T-cell (primary cell): ENCODE results near the gene VILL. TPM values are rescaled to one million over a fixed set of nuclear protein-coding genes. Genes with fewer than 3 reads are reported as not detected.

ENCODE experiments used
- ATAC-seq, 4 experiments: fragments of 200-7000 bp in 3 of 4; fragments of 150-1000 bp in 1 of 4; cut with Tn5 transposase; replicated peaks in 1 of 4; 1 replicate in 3 of 4; 2 replicates in 1 of 4; pipeline ENCODE4 v1.10.0; 2021; ENCODE audit warnings: moderate library complexity in 3 of 4, mild to moderate bottlenecking in 2 of 4, moderate number of reproducible peaks in 1 of 4
- CTCF ChIA-PET, 2 donors: fragments of 300-600 bp; sonication (Branson Sonifier 250); formaldehyde crosslinking; loops; one replicate each; lab custom pipeline; 2022; ENCODE audit warnings: antibody characterized with exemption in 2 of 2; lab: Charles Lee
- POLR2A ChIA-PET, 2 donors: fragments of 300-600 bp; sonication (Branson Sonifier 250); formaldehyde crosslinking; loops; one replicate each; lab custom pipeline; 2022; ENCODE audit warnings: antibody characterized with exemption in 2 of 2; lab: Charles Lee
- DNase-seq, 35 experiments: peaks; one replicate each; pipeline versions ENCODE4 v3.0.0 to v3.0.0-alpha.2; 2013 to 2023
- H3K27ac ChIP-seq: one replicate; pipeline ENCODE4 v1.5.1; 2013; ENCODE audit warnings: low read length
- H3K27me3 ChIP-seq, 2 experiments: replicated peaks in 1 of 2; 1 replicate in 1 of 2; 2 replicates in 1 of 2; pipeline versions ENCODE4 v1.6.1 to v1.7.0; 2013; ENCODE audit warnings: low read length in 1 of 2, mixed read lengths in 1 of 2; ENCODE audit not compliant: control insufficient read depth in 2 of 2, insufficient read depth in 2 of 2; ENCODE audit errors: extremely low read depth in 1 of 2
- H3K36me3 ChIP-seq, 2 donors: 1 replicate in 1 of 2; 2 replicates in 1 of 2; pipeline versions ENCODE4 v1.6.1 to v1.7.0; 2013; ENCODE audit warnings: low read length in 1 of 2; ENCODE audit not compliant: control insufficient read depth in 2 of 2, insufficient read depth in 1 of 2; ENCODE audit errors: extremely low read depth in 1 of 2
- H3K4me1 ChIP-seq, 2 experiments: 1 replicate in 1 of 2; 2 replicates in 1 of 2; pipeline versions ENCODE4 v1.6.1 to v1.7.0; 2013; ENCODE audit warnings: low read length in 2 of 2, mixed read lengths in 1 of 2; ENCODE audit not compliant: insufficient read depth in 2 of 2, control insufficient read depth in 1 of 2; ENCODE audit errors: extremely low read depth in 1 of 2
- H3K4me3 ChIP-seq, 2 donors: 1 replicate in 1 of 2; 2 replicates in 1 of 2; pipeline versions ENCODE4 v1.5.1 to v1.7.0; 2013; ENCODE audit warnings: mild to moderate bottlenecking in 2 of 2, low read length in 1 of 2, moderate library complexity in 1 of 2; ENCODE audit not compliant: control insufficient read depth in 1 of 2; ENCODE audit errors: extremely low read depth in 1 of 2
- H3K9me3 ChIP-seq: 2 replicates; pipeline ENCODE4 v1.7.0; 2013
- H3K27ac Mint-ChIP-seq, 2 donors: one replicate each; pipeline ENCODE4 v1.8.0; 2020 to 2021; ENCODE audit warnings: mild to moderate bottlenecking in 2 of 2, mixed read lengths in 2 of 2
- H3K27me3 Mint-ChIP-seq, 2 donors: one replicate each; pipeline ENCODE4 v1.8.0; 2021 to 2022; ENCODE audit warnings: mixed read lengths in 2 of 2
- H3K36me3 Mint-ChIP-seq: one replicate; pipeline ENCODE4 v1.8.0; 2021; ENCODE audit warnings: mixed read lengths
- H3K4me1 Mint-ChIP-seq, 3 donors: one replicate each; pipeline ENCODE4 v1.8.0; 2020 to 2022; ENCODE audit warnings: mixed read lengths in 3 of 3, mild to moderate bottlenecking in 1 of 3
- H3K4me3 Mint-ChIP-seq, 3 donors: one replicate each; pipeline ENCODE4 v1.8.0; 2020 to 2022; ENCODE audit warnings: mild to moderate bottlenecking in 3 of 3, mixed read lengths in 3 of 3, moderate library complexity in 3 of 3
- H3K9me3 Mint-ChIP-seq, 3 donors: one replicate each; pipeline ENCODE4 v1.8.0; 2020 to 2022; ENCODE audit warnings: mixed read lengths in 3 of 3
- WGBS: methylation state at CpG from one replicate; pipeline ENCODE4 v1.1.5; 2013; ENCODE audit warnings: missing lambda C conversion rate; ENCODE audit not compliant: insufficient coverage; 5-methylcytosine and 5-hydroxymethylcytosine counted together
- total RNA-seq, 35 experiments: library from RNA in 6 of 35; stranded (reverse) in 6 of 35; fragments of 120-200 nt in 1 of 35; gene quantifications; one replicate each; pipeline versions ENCODE4 v1.2.1 to v1.2.4 and lab custom pipeline; 2013 to 2026

The VILL gene
- total RNA-seq, 5 donors from 2014 or later (not counting 1 experiment from before 2014, with no cell fraction given), result 26.6 to 44.6 (median 42.1) TPM

DNA sequence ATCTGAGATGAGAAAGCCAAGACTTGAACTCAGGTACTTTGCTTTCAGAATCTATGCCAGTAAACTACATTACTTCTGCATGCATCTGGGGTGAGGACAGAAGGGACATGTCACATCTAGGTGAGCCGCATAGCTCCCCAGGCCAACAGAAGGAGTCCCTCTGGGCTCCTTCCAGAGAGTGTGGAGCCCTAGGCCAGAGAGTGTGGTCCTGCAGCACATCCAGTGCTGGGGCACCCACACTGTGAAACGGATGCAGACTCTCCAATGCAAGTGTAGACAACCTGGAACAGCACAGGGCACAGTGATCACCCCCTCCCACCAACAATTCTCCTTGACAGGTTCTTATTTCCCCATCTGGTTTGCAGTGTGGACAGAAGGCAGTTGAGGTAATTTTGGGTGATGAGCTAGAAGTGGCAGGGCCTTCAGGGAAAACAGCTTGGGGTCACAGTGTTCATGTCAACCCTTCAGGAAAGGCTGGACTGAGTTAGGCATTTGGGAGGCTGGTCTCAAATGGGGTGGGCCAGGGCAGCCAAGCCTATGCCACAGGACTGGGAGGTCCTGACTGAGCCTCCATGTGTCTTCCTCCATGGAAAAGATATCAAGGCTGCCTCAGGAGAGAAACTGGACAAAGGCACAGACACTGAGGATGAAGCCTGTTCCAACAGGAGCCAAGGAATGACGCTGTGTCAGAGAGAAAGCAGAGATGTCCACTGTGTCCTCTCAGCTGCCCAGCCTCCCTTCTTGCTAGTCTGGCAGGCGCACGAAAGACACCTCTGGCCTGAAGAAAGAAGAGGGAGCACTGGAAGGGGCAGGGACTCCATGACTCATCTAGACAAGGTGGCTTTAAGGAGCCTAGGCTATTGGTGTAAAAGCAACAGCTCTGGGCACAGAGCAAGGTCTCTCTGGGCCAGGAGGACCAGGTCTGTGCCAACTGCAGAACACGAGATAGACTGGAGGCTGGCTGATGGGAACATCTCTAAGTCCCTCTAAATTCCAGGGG, 37.2 kb downstream of the VILL start:
- Histone ChIP-seq H3K4me1 (peaks cover 6 to 59% of the 10 kb centered on the region in 2 experiments), H3K9me3 (no peaks in the 10 kb centered on the region), H3K27me3 (peaks cover 0 to 24% of the 10 kb centered on the region in 2 experiments), H3K36me3 (no peaks in the 10 kb centered on the region), H3K4me3 (no peak overlapping the region), H3K27ac (no peak overlapping the region)
- ChIA-PET CTCF (interaction anchor here (0.6 to 0.7 kb wide), 2 partner anchors 11 to 53 kb away, joined by 3 read pairs; partner anchors contain the start of gene DLEC1 (in 1 of the 2)), POLR2A (interaction anchor here in 1 of 2 donors (0.7 kb wide), 1 partner anchor 422 kb away, joined by 4 read pairs; no protein-coding TSS in a partner anchor)
- ATAC-seq (no peak), DNase-seq (no peak)
- 97% methylated on average over 5 of the region's 6 CpGs for WGBS
- no peaks in the 10 kb centered on the region for H3K36me3 Mint-ChIP-seq
- H3K4me1 Mint-ChIP-seq, result peaks cover 46 to 57% (median 50%) of the 10 kb centered on the region in 3 donors
- H3K27ac Mint-ChIP-seq, result peak overlapping the region; percentile 65 to 86
- H3K27me3 Mint-ChIP-seq, result peaks cover 6 to 8% of the 10 kb centered on the region in 2 donors
- H3K9me3 Mint-ChIP-seq, result no peaks in the 10 kb centered on the region
- peak overlapping the region; percentile 54 to 82 (median 61) for H3K4me3 Mint-ChIP-seq

DNA sequence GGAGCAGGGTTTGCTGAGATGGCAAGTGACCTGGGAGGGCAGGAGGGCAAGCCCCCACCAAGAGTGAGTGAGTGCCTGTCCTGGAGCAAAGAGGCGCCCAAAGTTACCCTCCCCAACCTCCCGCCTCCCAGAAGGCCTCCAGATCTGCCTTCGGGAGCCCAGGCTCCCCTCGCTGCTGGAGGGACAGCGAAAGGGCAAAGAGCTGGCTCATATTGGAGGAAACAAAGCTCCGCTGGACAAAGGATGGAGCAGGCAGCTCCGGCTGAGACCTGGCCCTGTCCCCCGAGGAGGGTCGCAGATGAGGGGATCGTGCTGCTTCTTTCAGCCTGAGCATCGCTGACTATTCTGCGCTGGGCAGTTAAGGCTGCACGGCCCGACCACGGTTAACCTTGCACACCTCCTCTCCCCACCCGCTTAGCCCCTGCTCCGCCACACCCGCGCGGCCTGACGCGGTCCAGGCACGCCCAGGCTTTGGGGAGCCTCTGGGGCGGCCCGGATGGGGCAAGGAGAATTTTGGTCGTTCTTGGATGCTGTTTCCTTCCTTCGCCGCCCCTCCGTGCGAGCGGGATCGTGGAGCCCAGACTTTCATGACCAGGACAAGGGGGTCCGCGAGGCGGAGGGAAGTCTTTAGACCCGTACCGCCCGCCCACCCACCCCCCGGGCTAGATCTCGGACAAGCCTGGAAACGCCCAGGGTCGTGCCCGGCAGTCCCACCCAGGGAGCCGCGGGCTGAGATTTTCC, 38.2 kb downstream of the VILL start:
- H3K4me1 Mint-ChIP-seq, result peaks cover 39 to 50% (median 40%) of the 10 kb centered on the region in 3 donors
- H3K27ac Mint-ChIP-seq, result peak overlapping the region in 1 of 2 donors; percentile 86
- ATAC-seq, result no peak

DNA sequence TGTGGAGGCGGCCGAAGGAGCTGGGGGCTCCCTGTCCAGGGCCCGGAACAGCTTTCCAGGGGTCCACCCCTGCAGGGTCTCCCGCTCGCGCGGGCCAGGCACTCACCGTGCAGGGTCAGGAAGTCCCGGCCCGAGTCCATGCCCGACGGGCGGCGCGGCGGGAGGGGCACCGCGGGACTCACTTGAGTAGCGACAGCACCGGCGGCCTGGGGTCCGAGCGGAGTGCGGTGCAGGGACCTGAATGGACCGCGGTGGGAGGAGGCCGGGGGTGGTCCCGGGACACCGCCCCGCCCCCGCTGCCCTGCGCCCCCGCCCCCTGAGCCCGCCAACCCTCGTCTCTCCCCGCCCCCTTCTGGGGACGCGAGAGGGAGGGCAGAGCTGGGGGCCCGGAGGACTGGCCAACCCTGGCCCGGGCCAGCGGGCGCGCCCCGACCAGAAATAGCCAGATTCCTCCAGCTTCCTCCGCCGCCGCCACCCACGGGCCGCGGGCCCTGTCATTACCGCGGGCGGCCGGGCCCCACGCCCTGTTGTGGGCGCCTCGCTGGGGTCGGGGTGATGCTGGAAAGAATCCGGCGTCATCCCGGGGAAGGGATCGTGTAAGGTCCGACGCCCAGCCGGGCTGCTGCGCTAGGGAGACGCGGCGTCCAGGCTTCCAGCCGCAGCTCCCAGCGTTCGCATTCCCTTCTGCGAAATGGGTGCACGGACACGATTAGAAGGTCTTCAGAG, 39.0 kb downstream of the VILL start, which contains the start of gene PLCD1:
Gene PLCD1, minus strand, starts transcription at position 243 of the 726 bp plus-strand sequence. Its CDS starts 103 bp downstream, at position 140.
- ATAC-seq, result no peak
- no peaks in the 10 kb centered on the region for H3K9me3 ChIP-seq
- Mint-ChIP-seq H3K4me1 (peaks cover 36 to 49% (median 39%) of the 10 kb centered on the region in 3 donors), H3K27ac (peak within 1 kb of the TSS in 1 of 2 donors; percentile 86), H3K4me3 (peak within 1 kb of the TSS; percentile 54 to 82 (median 61)), H3K27me3 (peaks cover 6 to 11% of the 10 kb centered on the region in 2 donors), H3K9me3 (no peaks in the 10 kb centered on the region), H3K36me3 (no peaks in the 10 kb centered on the region)
- peaks cover 0 to 24% of the 10 kb centered on the region in 2 experiments for H3K27me3 ChIP-seq
- peak within 1 kb of the TSS; percentile 47 for H3K27ac ChIP-seq
- CTCF ChIA-PET, result interaction anchor here (0.6 to 1.6 kb wide), 2 partner anchors 10 to 152 kb away, joined by 3 to 4 read pairs; partner anchors contain the start of gene DLEC1 (in 1 of the 2)
- 5% methylated on average over 63 of the region's 75 CpGs for WGBS
- no peaks in the 10 kb centered on the region for H3K36me3 ChIP-seq
- H3K4me3 ChIP-seq, result peak within 1 kb of the TSS; percentile 47 to 63
- peak in 7 of 35 experiments; percentile 14 to 54 (median 30) for DNase-seq
- peaks cover 0 to 46% of the 10 kb centered on the region in 2 experiments for H3K4me1 ChIP-seq
- POLR2A ChIA-PET, result interaction anchor here (0.6 to 1.4 kb wide), 4 partner anchors 10 to 1040 kb away, joined by 4 to 12 read pairs (median 6); partner anchors contain the start of gene DLEC1 (in 1 of the 2)

More for the DNA sequence above, 38.2 kb downstream of the VILL start:
- Histone ChIP-seq H3K4me3 (peak overlapping the region; percentile 35 to 47), H3K4me1 (peaks cover 2 to 50% of the 10 kb centered on the region in 2 experiments), H3K27ac (no peak overlapping the region), H3K9me3 (no peaks in the 10 kb centered on the region), H3K36me3 (no peaks in the 10 kb centered on the region), H3K27me3 (peaks cover 0 to 24% of the 10 kb centered on the region in 2 experiments)
- ChIA-PET CTCF (interaction anchor here in 1 of 2 donors (1.6 kb wide), 1 partner anchor 10 kb away, joined by 4 read pairs; the partner anchor contains the start of gene DLEC1), POLR2A (interaction anchor here (0.6 to 1.4 kb wide), 3 partner anchors 10 to 1039 kb away, joined by 5 to 12 read pairs (median 8); partner anchors contain the start of gene DLEC1 (in 1 of the 2))
- DNase-seq, result no peak
- peaks cover 6 to 11% of the 10 kb centered on the region in 2 donors for H3K27me3 Mint-ChIP-seq
- H3K36me3 Mint-ChIP-seq, result no peaks in the 10 kb centered on the region
- H3K9me3 Mint-ChIP-seq, result no peaks in the 10 kb centered on the region
- H3K4me3 Mint-ChIP-seq, result peak overlapping the region; percentile 54 to 82 (median 61)
- WGBS, result 54% methylated on average over 31 of the region's 45 CpGs

DNA sequence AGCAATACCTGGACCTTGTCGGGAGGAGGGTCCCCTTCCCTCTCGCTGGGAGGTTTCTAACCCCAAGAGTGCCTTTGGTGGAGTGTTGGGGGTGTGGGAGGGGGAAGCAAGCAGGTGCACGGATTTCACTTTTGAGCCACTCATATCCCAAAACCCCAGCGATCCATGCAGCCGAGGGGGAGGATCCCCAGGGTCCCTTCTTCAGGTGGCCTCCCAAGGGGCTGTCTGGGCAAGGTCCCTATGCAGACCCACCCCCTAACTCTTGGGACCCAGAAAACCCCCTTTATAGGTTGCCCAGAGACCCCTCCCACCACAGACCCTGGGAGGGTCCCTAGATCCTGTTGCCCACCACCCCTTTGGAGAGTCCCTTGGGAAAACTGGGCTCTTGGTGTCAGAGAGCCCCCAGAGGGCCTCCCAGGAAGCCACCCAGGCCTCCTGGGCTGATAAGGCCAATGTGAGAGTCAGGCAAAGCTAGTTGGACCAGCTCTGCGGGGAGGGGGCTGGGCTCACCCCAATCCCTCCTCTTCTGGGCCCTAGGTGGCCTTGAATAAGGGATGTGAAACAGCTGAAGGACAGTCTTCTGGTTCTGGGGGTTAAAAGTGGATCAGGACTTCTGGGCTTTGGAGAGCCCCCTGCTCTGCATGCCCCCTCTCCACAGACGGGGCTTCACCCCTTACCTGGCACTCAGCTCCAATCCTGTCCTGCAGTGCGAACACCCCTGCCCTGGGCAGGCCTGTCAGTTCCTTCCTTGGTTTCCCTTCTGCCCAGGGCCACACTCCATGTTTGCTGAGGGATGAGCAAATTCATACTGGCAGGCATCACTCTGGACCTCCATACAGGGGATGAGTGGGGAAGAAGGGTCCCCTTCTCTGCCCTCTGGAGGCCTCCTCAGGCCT, 39.8 kb downstream of the VILL start:
- Histone ChIP-seq H3K4me3 (peak overlapping the region; percentile 47 to 63), H3K4me1 (peaks cover 0 to 42% of the 10 kb centered on the region in 2 experiments), H3K36me3 (no peaks in the 10 kb centered on the region), H3K27ac (peak overlapping the region; percentile 47), H3K9me3 (no peaks in the 10 kb centered on the region), H3K27me3 (peaks cover 0 to 24% of the 10 kb centered on the region in 2 experiments)
- DNase-seq, result no peak
- no peaks in the 10 kb centered on the region for H3K36me3 Mint-ChIP-seq
- peaks cover 6 to 11% of the 10 kb centered on the region in 2 donors for H3K27me3 Mint-ChIP-seq
- H3K27ac Mint-ChIP-seq, result peak overlapping the region; percentile 84 to 94
- ChIA-PET POLR2A (interaction anchor here in 1 of 2 donors (0.6 to 1.4 kb wide), 2 partner anchors 9 to 469 kb away, joined by 4 to 8 read pairs; partner anchors contain the start of gene DLEC1), CTCF (interaction anchor here (0.6 to 1.6 kb wide), 2 partner anchors 9 to 151 kb away, joined by 3 to 4 read pairs; partner anchors contain the start of gene DLEC1 (in 1 of the 2))
- H3K4me3 Mint-ChIP-seq, result peak overlapping the region; percentile 56 to 82 (median 67)
- no peaks in the 10 kb centered on the region for H3K9me3 Mint-ChIP-seq
- no peak for ATAC-seq
- peaks cover 35 to 44% (median 36%) of the 10 kb centered on the region in 3 donors for H3K4me1 Mint-ChIP-seq
- WGBS, result 76% methylated on average over 5 of the region's 8 CpGs
